Esophagus muscularis mucosa (tissue), 4 donors: ENCODE data around the gene IGFL4. TPM values are rescaled to one million over a fixed set of nuclear protein-coding genes. Genes with fewer than 3 reads are reported as not detected.

ENCODE experiments used
- DNase-seq: peaks from one replicate; pipeline ENCODE4 v3.0.0-alpha.2; 2017; ENCODE audit errors: extremely low spot score
- H3K27ac ChIP-seq, 4 donors: fragments of 200-600 bp; sonication (generic); replicated peaks in 1 of 4; 1 replicate in 3 of 4; 2 replicates in 1 of 4; pipeline ENCODE4 v1.5.1; 2016 to 2019; ENCODE audit warnings: mild to moderate bottlenecking in 1 of 4
- H3K27me3 ChIP-seq, 4 donors: fragments of 200-600 bp; sonication (generic); one replicate each; pipeline versions ENCODE4 v1.5.1 to v1.6.0; 2016 to 2019
- H3K36me3 ChIP-seq, 4 donors: fragments of 200-600 bp; sonication (generic); one replicate each; pipeline ENCODE4 v1.5.1; 2016 to 2019
- H3K4me1 ChIP-seq, 4 donors: fragments of 200-600 bp; sonication (generic); one replicate each; pipeline ENCODE4 v1.5.1; 2016 to 2019
- H3K4me3 ChIP-seq, 4 donors: fragments of 200-600 bp; sonication (generic); 1 replicate in 2 of 4; 2 replicates in 2 of 4; pipeline ENCODE4 v1.5.1; 2016 to 2019; ENCODE audit warnings: mild to moderate bottlenecking in 4 of 4, moderate library complexity in 1 of 4
- H3K9me3 ChIP-seq, 4 donors: fragments of 200-600 bp; sonication (generic); 1 replicate in 3 of 4; 2 replicates in 1 of 4; pipeline ENCODE4 v1.5.1; 2016 to 2019
- EP300 ChIP-seq: sonication (generic); formaldehyde crosslinking; IDR thresholded peaks from one replicate; pipeline ENCODE4 v1.6.1; 2017; ENCODE audit warnings: antibody characterized with exemption
- POLR2A ChIP-seq: fragments of 450-650 bp; IDR thresholded peaks from one replicate; pipeline ENCODE4 v1.6.1; 2017; ENCODE audit warnings: antibody characterized with exemption, moderate library complexity, mild to moderate bottlenecking, low read depth
- POLR2AphosphoS5 ChIP-seq, 2 donors: sonication (generic); formaldehyde crosslinking; IDR thresholded peaks; one replicate each; pipeline ENCODE4 v1.6.1; 2017; ENCODE audit warnings: antibody characterized with exemption in 2 of 2
- WGBS: methylation state at CpG from one replicate; pipeline ENCODE4 v1.1.5; 2018; 5-methylcytosine and 5-hydroxymethylcytosine counted together
- intact Hi-C: fragments of 100-400 bp; cut with DNase I; formaldehyde crosslinking; loops from one replicate; pipeline ENCODE4 v1.15.1; 2023
- total RNA-seq, 4 donors: library from RNA; depleted of rRNA; stranded (reverse); fragments of >200 nt; gene quantifications; one replicate each; pipeline versions ENCODE4 v1.1.0 to v1.2.1, GENCODE V29; 2016
- TF ChIP-seq, protein P1 (sequence below), 3 experiments: fragments of 200-600 bp in 2 of 3; fragments of 450-650 bp in 1 of 3; sonication (generic) in 2 of 3; IDR thresholded peaks; one replicate each; pipeline ENCODE4 v1.5.1; 2017 to 2019; ENCODE audit warnings: antibody characterized with exemption in 3 of 3, mild to moderate bottlenecking in 2 of 3, moderate library complexity in 1 of 3

IGFL4 gene
- total RNA-seq, result not detected

DNA sequence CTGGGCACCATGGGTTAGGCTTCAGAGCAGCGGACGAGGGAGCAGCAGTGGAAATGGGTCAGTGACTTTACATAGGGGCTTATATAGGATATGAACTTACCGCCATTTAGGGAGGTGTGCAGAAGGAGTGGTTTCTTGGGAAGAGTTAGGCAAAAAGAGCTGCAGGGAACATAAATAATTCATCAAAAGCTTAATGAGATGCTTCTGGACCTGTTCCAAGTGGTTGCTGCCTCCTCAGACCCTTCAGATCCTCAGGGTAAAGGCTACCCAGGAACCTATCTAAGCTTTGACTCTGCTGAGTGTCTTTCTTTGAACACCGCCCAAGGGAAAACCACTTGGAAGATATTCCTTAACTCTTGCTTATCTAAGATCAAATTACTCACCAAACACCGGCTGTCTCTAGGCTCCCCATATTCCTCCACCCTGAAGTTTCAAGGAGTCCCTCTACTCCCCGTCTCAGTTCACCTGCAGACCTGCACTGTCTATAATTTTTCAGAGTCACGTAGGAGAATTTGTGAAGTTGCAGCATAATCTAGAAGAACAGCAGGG is at the start of gene IGFL4:
Gene IGFL4, minus strand, starts transcription at position 51 of the 549 bp plus-strand sequence. Its CDS starts 40 bp downstream, at position 11.
- Histone ChIP-seq H3K27ac (no peak within 1 kb of the TSS), H3K27me3 (peaks cover 0 to 69% (median 10%) of the 10 kb centered on the region in 4 donors), H3K9me3 (no peaks in the 10 kb centered on the region), H3K4me1 (no peaks in the 10 kb centered on the region), H3K4me3 (no peak within 1 kb of the TSS), H3K36me3 (no peaks in the 10 kb centered on the region)
- no peak for TF ChIP-seq POLR2A
- TF ChIP-seq, protein P1, sequence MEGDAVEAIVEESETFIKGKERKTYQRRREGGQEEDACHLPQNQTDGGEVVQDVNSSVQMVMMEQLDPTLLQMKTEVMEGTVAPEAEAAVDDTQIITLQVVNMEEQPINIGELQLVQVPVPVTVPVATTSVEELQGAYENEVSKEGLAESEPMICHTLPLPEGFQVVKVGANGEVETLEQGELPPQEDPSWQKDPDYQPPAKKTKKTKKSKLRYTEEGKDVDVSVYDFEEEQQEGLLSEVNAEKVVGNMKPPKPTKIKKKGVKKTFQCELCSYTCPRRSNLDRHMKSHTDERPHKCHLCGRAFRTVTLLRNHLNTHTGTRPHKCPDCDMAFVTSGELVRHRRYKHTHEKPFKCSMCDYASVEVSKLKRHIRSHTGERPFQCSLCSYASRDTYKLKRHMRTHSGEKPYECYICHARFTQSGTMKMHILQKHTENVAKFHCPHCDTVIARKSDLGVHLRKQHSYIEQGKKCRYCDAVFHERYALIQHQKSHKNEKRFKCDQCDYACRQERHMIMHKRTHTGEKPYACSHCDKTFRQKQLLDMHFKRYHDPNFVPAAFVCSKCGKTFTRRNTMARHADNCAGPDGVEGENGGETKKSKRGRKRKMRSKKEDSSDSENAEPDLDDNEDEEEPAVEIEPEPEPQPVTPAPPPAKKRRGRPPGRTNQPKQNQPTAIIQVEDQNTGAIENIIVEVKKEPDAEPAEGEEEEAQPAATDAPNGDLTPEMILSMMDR (IDR thresholded peaks at IDR 0.05), result no peak
- no peak for TF ChIP-seq POLR2AphosphoS5 (IDR thresholded peaks at IDR 0.05)
- no peak for TF ChIP-seq EP300
- intact Hi-C loops, result no loop called here
- no peak for DNase-seq
- 52% methylated on average over 7 of the region's 7 CpGs for WGBS

DNA sequence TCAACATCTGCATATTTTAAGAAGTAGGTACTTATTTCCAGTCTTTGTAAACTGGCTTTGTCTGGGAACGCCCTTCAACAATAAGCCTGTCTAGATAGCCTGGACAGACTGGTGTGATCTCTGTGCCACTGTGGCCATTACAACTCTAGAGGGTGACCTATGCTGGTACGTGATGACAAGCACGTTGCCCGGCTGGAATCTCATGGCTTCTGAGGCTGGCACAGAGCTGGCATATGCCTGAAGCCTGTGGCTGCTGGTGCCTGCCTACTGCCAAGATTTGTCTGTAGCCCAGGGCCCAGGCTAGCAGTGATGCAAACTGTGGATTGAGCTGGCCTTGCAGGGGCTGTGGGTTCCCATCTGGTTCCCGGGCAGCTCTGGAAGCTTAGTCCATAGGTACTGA is 49.6 kb upstream of the IGFL4 start:
- peaks cover 0 to 24% (median 22%) of the 10 kb centered on the region in 4 donors for H3K9me3 ChIP-seq
- H3K4me3 ChIP-seq, result no peak overlapping the region
- H3K27me3 ChIP-seq, result peaks cover 0 to 8% (median 0%) of the 10 kb centered on the region in 4 donors
- H3K36me3 ChIP-seq, result no peaks in the 10 kb centered on the region
- H3K4me1 ChIP-seq, result no peaks in the 10 kb centered on the region
- intact Hi-C loops, result no loop called here
- no peak for DNase-seq
- TF ChIP-seq, protein P1 (IDR thresholded peaks at IDR 0.05), result no peak
- TF ChIP-seq POLR2A (no peak), EP300 (no peak), POLR2AphosphoS5 (IDR thresholded peaks at IDR 0.05) (no peak)
- WGBS, result 90% methylated on average over 4 of the region's 5 CpGs
- H3K27ac ChIP-seq, result no peak overlapping the region

DNA sequence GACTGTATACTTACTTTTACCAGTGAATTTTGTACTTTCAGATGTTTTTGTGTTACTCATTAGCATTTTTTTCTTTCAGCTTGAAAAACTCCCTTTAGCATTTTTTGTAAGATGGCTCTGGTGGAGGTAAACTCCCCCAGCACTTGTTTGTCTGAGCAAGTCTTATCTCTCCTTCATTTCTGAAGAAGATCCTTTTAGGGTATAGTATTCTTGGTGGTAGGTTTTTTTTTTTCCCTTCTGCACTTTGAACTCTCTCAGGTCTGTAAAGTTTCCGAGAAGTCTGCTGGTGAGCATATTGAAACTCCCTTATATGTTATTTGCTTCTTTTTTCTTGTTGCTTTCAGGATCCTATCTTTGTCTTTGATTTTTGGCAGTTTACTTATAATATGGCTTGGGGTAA is 48.6 kb upstream of the IGFL4 start:
- no peaks in the 10 kb centered on the region for H3K4me1 ChIP-seq
- WGBS, result 87% methylated on average over 1 of the region's 1 CpG
- H3K9me3 ChIP-seq, result peaks cover 0 to 32% (median 28%) of the 10 kb centered on the region in 4 donors
- intact Hi-C loops, result no loop called here
- TF ChIP-seq, protein P1 (IDR thresholded peaks at IDR 0.05), result no peak
- no peak for DNase-seq
- peaks cover 0 to 8% (median 0%) of the 10 kb centered on the region in 4 donors for H3K27me3 ChIP-seq
- no peak overlapping the region for H3K27ac ChIP-seq
- no peak overlapping the region for H3K4me3 ChIP-seq
- no peaks in the 10 kb centered on the region for H3K36me3 ChIP-seq

DNA sequence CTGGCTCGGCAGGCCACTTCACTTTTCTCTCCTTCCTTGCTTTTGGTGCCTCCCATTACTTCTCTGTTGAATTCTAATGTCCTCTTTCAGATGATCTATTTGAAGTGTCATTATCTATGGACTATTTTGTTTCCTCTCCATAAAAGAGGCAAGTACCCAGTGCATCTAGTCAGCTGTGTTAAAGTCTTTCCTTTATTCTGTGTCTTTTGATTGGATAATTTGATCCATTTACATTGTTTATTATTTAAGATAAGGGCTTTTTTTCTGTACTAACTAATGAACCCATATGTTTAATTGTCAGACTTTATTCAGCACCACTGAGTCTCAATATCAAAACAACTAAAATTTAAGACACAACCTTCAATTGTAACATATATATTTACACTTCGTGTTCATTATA is 47.3 kb upstream of the IGFL4 start:
- Histone ChIP-seq H3K4me1 (no peaks in the 10 kb centered on the region), H3K9me3 (peaks cover 0 to 33% (median 28%) of the 10 kb centered on the region in 4 donors), H3K36me3 (no peaks in the 10 kb centered on the region), H3K4me3 (no peak overlapping the region), H3K27ac (no peak overlapping the region), H3K27me3 (peaks cover 0 to 8% (median 0%) of the 10 kb centered on the region in 4 donors)
- no peak for DNase-seq
- intact Hi-C loops, result no loop called here
- 84% methylated on average over 2 of the region's 2 CpGs for WGBS
- no peak for TF ChIP-seq EP300
- TF ChIP-seq POLR2AphosphoS5 (IDR thresholded peaks at IDR 0.05), result no peak
- TF ChIP-seq, protein P1 (IDR thresholded peaks at IDR 0.05), result no peak
- TF ChIP-seq POLR2A, result no peak

DNA sequence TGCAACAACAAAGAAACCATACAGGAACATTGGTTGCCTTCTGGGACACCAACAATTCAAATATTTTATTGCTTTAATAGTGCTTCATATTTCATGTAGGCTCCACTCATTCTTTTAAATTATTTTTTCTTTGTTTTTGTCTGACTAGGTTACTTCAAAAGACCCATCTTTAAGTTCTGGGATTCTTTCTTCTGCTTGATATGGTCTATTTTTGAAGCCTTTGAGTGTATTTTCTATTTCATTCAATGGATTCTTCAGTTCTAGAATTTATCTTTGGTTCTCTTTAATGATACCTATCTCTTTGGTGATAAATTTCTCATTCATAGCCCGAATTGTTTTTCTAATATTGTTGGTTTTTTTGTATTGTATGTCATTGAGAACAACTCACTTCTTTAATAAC is 45.1 kb upstream of the IGFL4 start:
- Histone ChIP-seq H3K4me1 (no peaks in the 10 kb centered on the region), H3K9me3 (peaks cover 0 to 33% (median 28%) of the 10 kb centered on the region in 4 donors), H3K27me3 (peaks cover 0 to 14% (median 0%) of the 10 kb centered on the region in 4 donors), H3K36me3 (no peaks in the 10 kb centered on the region), H3K4me3 (no peak overlapping the region), H3K27ac (no peak overlapping the region)
- 52% methylated on average over 1 of the region's 1 CpG for WGBS
- TF ChIP-seq POLR2A (no peak), POLR2AphosphoS5 (IDR thresholded peaks at IDR 0.05) (no peak)
- intact Hi-C loops, result no loop called here
- no peak for DNase-seq
